Measurements from ENCODE around the gene TARS1. TPM values are rescaled to one million over a fixed set of nuclear protein-coding genes. Genes with fewer than 3 reads are reported as not detected.

TARS1 gene
- total RNA-seq, 4 donors from 2014 or later: 30.0 to 60.0 (median 39.2) TPM

DNA sequence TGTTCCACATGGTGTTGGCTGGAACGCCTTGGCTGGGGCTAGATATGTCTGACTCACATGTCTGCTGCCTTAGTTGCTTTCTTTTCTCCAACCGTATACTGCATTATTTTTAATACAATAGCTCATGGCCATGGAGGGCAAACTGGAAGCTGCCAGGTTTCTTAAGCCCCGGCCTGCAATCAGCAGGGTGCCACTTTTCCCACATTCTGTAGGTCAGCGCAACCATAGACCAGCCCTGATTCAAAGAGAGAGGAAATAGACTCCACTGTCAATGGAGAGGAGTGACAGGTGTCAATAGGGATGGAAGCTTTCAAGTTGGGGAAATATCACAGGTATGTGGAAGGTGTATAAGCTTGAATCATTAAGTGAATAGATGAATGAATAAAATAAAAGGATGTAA is 60.5 kb downstream of the TARS1 start:
- no peak for DNase-seq (ENCODE audit: low spot score in 2 of 2)

DNA sequence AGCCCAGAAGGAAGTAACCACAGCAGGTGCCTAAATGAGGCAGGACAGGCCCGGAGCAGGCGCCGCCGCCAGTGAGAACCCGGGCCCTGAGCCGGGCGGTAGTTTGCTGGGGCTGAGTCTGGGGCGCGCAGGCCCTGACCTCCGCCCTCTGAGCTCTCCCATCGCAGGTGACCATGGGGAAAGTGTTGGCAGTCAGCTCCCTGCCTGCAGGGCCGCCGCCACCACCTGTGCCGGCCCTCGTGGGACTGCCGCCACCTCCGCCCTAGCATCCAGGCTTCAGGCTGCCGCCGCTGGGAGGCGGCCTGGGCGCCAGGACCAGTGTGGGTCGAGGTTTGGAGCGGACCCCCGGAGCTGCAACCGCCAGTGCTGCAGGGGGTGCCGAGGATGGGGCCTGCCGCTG is 61.1 kb downstream of the TARS1 start:
- 87% methylated on average over 18 of the region's 27 CpGs for WGBS
- no peak overlapping the region for H3K4me3 ChIP-seq
- DNase-seq (ENCODE audit: low spot score in 2 of 2): no peak
- H3K27ac ChIP-seq: no peak overlapping the region
- H3K9me3 ChIP-seq: no peaks in the 10 kb centered on the region
- H3K4me1 ChIP-seq: no peaks in the 10 kb centered on the region
- no peaks in the 10 kb centered on the region for H3K27me3 ChIP-seq
- no peaks in the 10 kb centered on the region for H3K36me3 ChIP-seq
- TF ChIP-seq, protein P1, sequence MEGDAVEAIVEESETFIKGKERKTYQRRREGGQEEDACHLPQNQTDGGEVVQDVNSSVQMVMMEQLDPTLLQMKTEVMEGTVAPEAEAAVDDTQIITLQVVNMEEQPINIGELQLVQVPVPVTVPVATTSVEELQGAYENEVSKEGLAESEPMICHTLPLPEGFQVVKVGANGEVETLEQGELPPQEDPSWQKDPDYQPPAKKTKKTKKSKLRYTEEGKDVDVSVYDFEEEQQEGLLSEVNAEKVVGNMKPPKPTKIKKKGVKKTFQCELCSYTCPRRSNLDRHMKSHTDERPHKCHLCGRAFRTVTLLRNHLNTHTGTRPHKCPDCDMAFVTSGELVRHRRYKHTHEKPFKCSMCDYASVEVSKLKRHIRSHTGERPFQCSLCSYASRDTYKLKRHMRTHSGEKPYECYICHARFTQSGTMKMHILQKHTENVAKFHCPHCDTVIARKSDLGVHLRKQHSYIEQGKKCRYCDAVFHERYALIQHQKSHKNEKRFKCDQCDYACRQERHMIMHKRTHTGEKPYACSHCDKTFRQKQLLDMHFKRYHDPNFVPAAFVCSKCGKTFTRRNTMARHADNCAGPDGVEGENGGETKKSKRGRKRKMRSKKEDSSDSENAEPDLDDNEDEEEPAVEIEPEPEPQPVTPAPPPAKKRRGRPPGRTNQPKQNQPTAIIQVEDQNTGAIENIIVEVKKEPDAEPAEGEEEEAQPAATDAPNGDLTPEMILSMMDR (IDR thresholded peaks at IDR 0.05): no peak
- TF ChIP-seq POLR2A (IDR thresholded peaks at IDR 0.05) (no peak), POLR2AphosphoS5 (IDR thresholded peaks at IDR 0.05) (no peak), EP300 (IDR thresholded peaks at IDR 0.05) (no peak)

More for the DNA sequence above, 60.5 kb downstream of the TARS1 start:
- H3K36me3 ChIP-seq: no peaks in the 10 kb centered on the region
- H3K27ac ChIP-seq: no peak overlapping the region
- H3K9me3 ChIP-seq: no peaks in the 10 kb centered on the region
- no peaks in the 10 kb centered on the region for H3K4me1 ChIP-seq
- WGBS: 94% methylated on average over 4 of the region's 4 CpGs
- TF ChIP-seq POLR2A (IDR thresholded peaks at IDR 0.05): no peak
- TF ChIP-seq, protein P1 (IDR thresholded peaks at IDR 0.05): no peak
- TF ChIP-seq POLR2AphosphoS5 (IDR thresholded peaks at IDR 0.05): no peak
- no peak for TF ChIP-seq EP300 (IDR thresholded peaks at IDR 0.05)
- H3K4me3 ChIP-seq: no peak overlapping the region
- H3K27me3 ChIP-seq: no peaks in the 10 kb centered on the region

DNA sequence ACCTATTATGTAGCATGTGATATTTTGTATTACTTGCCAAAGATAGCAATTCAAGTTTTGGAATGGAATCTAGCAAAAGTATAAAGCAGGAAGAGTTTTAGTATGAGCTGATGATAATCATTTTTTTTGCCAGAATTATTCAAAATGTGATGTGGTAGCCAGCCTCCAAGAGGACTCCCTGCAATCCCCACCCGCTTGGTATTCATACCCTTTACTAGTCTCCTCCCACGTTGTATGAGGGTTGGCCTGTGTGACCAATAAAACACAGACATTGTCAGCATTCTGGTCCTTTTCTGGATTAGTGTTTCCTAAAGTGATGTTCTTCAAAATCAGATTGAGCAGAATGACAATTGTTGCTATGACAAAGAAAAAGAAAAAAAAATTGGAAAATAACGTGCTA is 63.8 kb downstream of the TARS1 start:
- no peak for DNase-seq (ENCODE audit: low spot score in 2 of 2)
- no peaks in the 10 kb centered on the region for H3K27me3 ChIP-seq
- no peak overlapping the region for H3K27ac ChIP-seq
- H3K36me3 ChIP-seq: no peaks in the 10 kb centered on the region
- TF ChIP-seq EP300 (IDR thresholded peaks at IDR 0.05) (no peak), POLR2AphosphoS5 (IDR thresholded peaks at IDR 0.05) (no peak), POLR2A (IDR thresholded peaks at IDR 0.05) (no peak)
- TF ChIP-seq, protein P1 (IDR thresholded peaks at IDR 0.05): no peak
- no peaks in the 10 kb centered on the region for H3K9me3 ChIP-seq
- WGBS: 56% methylated on average over 3 of the region's 3 CpGs
- no peaks in the 10 kb centered on the region for H3K4me1 ChIP-seq
- H3K4me3 ChIP-seq: no peak overlapping the region

DNA sequence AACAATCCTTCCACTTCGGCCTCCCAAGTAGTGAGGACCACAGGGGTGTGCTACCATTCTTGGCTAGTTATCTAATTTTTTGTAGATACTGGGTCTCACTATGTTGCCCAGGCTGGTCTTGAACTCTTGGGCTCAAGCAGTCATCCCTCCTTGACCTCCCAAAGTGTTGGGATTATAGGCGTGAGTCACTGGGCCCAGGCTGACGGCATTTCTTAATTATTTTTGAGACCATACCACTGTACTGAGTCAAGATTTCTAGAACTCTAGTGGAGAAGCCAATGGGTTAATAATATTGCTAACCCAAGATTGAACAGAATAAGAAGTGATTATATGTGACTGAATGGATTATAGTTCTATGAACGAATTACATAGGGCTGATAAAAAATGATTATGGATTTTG is 66.7 kb downstream of the TARS1 start:
- DNase-seq (ENCODE audit: low spot score in 2 of 2): no peak
- no peaks in the 10 kb centered on the region for H3K9me3 ChIP-seq
- H3K27ac ChIP-seq: no peak overlapping the region
- TF ChIP-seq POLR2A (IDR thresholded peaks at IDR 0.05): no peak
- TF ChIP-seq, protein P1 (IDR thresholded peaks at IDR 0.05): no peak
- no peak for TF ChIP-seq POLR2AphosphoS5 (IDR thresholded peaks at IDR 0.05)
- no peak for TF ChIP-seq EP300 (IDR thresholded peaks at IDR 0.05)
- no peaks in the 10 kb centered on the region for H3K4me1 ChIP-seq
- no peaks in the 10 kb centered on the region for H3K27me3 ChIP-seq
- 92% methylated on average over 4 of the region's 4 CpGs for WGBS
- no peaks in the 10 kb centered on the region for H3K36me3 ChIP-seq
- no peak overlapping the region for H3K4me3 ChIP-seq

DNA sequence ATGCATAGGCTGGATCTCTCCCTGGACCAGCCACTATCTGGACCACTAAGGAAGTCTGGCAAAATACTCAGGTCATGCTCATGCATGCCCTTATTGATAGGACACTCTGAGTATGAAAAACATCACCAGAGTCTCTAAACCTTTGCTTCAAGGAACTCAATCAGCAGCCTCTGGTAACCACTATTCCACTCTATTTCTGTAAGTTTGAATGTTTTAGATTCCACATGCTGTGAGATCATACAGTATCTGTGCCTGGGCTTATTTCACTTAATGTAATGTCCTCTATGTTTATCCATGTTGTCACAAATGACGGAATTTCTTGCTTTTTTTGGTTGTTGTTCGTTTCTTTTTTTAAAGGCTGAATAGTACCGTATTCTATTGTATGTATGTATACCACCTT is 68.3 kb downstream of the TARS1 start:
- no peaks in the 10 kb centered on the region for H3K9me3 ChIP-seq
- 89% methylated on average over 3 of the region's 3 CpGs for WGBS
- no peaks in the 10 kb centered on the region for H3K36me3 ChIP-seq
- H3K4me3 ChIP-seq: no peak overlapping the region
- no peak for DNase-seq (ENCODE audit: low spot score in 2 of 2)
- H3K4me1 ChIP-seq: no peaks in the 10 kb centered on the region
- TF ChIP-seq POLR2A (IDR thresholded peaks at IDR 0.05) (no peak), EP300 (IDR thresholded peaks at IDR 0.05) (no peak), POLR2AphosphoS5 (IDR thresholded peaks at IDR 0.05) (no peak)
- TF ChIP-seq, protein P1 (IDR thresholded peaks at IDR 0.05): no peak
- no peak overlapping the region for H3K27ac ChIP-seq
- H3K27me3 ChIP-seq: no peaks in the 10 kb centered on the region

All from suprapubic skin (tissue), 4 donors.